ENCODE results near the gene STARD3NL. TPM values are rescaled to one million over a fixed set of nuclear protein-coding genes. Genes with fewer than 3 reads are reported as not detected.
"Not testable (repeated sequence)": the region's sequence is repeated elsewhere in the genome, so short reads cannot be mapped to it uniquely, and the experiment has no call there.

Gene STARD3NL
- total RNA-seq, 6 experiments from 2014 or later = 5.8 to 14.3 (median 9.6) TPM

DNA sequence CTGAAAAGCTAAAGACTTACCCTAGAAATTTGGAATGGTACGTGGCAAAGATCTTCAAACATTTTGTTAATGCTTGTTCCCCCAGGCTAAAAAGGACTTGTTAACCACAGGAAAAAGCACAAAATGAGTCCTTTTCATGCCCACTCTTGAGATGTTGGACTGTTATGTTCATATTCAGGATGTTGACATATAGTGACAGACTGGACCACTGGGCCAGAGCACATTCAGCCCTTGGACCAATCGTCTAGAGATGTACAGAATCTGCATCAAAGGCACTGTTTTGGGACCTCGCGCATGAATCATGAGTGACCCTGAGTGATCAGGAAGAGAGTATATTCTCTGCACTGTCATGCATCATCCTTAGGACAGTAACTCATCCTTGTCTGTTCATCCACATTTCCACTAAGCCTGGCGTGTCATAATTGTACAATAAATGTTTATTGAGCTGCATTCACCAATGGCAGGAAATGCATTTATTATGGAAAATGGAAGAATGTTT, 70.1 kb downstream of the STARD3NL start:
- no peaks in the 10 kb centered on the region for H3K36me3 ChIP-seq
- intact Hi-C loops (cut with DNase I) = no loop called here
- H3K4me1 ChIP-seq = no peaks in the 10 kb centered on the region
- TF ChIP-seq POLR2A (IDR thresholded peaks at IDR 0.05) = no peak
- TF ChIP-seq, protein P1, sequence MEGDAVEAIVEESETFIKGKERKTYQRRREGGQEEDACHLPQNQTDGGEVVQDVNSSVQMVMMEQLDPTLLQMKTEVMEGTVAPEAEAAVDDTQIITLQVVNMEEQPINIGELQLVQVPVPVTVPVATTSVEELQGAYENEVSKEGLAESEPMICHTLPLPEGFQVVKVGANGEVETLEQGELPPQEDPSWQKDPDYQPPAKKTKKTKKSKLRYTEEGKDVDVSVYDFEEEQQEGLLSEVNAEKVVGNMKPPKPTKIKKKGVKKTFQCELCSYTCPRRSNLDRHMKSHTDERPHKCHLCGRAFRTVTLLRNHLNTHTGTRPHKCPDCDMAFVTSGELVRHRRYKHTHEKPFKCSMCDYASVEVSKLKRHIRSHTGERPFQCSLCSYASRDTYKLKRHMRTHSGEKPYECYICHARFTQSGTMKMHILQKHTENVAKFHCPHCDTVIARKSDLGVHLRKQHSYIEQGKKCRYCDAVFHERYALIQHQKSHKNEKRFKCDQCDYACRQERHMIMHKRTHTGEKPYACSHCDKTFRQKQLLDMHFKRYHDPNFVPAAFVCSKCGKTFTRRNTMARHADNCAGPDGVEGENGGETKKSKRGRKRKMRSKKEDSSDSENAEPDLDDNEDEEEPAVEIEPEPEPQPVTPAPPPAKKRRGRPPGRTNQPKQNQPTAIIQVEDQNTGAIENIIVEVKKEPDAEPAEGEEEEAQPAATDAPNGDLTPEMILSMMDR (IDR thresholded peaks at IDR 0.05) = no peak
- H3K27me3 ChIP-seq = no peaks in the 10 kb centered on the region
- no peak overlapping the region for H3K4me3 ChIP-seq
- no peak for ATAC-seq
- H3K9me3 ChIP-seq = no peaks in the 10 kb centered on the region
- DNase-seq = no peak
- WGBS (ENCODE audit: insufficient coverage, low coverage, low lambda C conversion rate, missing lambda C conversion rate) = 54% methylated on average over 3 of the region's 5 CpGs
- H3K27ac ChIP-seq = no peak overlapping the region

DNA sequence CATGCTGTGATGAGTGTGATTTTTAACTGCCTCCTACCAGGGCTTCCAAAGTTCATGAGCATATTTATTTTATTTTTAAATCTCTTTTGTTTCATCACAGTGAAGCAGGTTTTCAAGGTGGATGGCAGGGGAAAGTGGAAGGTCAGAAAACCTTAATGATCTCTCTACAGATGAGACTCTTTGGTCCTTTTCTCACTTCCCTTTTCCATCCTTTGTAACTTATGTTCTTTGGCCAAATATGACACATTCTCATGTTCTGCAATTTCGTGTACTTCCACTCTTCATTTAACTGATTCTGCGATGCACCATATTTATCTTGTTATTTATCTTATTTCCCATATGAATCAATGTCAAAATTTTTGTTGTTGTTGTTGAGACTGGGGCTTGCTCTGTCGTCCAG, 71.8 kb downstream of the STARD3NL start:
- H3K4me1 ChIP-seq; ATAC-seq; H3K27me3 ChIP-seq; H3K9me3 ChIP-seq; H3K36me3 ChIP-seq; H3K4me3 ChIP-seq; intact Hi-C loops (cut with DNase I); H3K27ac ChIP-seq; DNase-seq: not testable (repeated sequence)
- WGBS (ENCODE audit: insufficient coverage, low coverage, low lambda C conversion rate, missing lambda C conversion rate) = 42% methylated on average over 2 of the region's 3 CpGs

GRCh38 chr7:38257350-38257677, 79.3 kb downstream of the STARD3NL start:
- DNase-seq (no peak), ATAC-seq (no peak)
- Histone ChIP-seq H3K36me3 (no peaks in the 10 kb centered on the region), H3K4me1 (no peaks in the 10 kb centered on the region), H3K4me3 (no peak overlapping the region), H3K27me3 (no peaks in the 10 kb centered on the region), H3K9me3 (no peaks in the 10 kb centered on the region), H3K27ac (no peak overlapping the region)
- TF ChIP-seq, protein P1 (IDR thresholded peaks at IDR 0.05) = no peak
- no peak for TF ChIP-seq POLR2A (IDR thresholded peaks at IDR 0.05)
- WGBS (ENCODE audit: insufficient coverage, low coverage, low lambda C conversion rate, missing lambda C conversion rate) = 38% methylated on average over 2 of the region's 2 CpGs
- intact Hi-C loops (cut with DNase I) = no loop called here

DNA sequence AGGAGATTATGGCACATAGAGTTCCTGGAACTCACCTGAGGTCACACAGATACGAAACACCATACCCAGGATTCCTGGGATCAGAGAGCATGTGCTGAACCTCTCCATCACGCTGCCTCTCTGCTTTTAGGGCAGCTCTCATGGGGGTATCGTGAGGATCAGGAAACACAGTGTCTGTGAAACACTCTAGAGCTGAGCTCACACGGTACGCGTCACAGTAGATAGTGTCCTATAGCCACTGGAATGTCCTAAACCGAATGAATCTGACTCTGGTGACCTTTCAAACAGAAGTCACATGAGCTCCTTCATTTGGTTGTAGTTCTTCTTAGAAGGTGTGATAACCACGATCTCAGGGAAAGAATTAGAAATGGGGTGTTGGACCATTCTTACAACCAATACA, 81.1 kb downstream of the STARD3NL start:
- H3K27ac ChIP-seq; DNase-seq; H3K4me3 ChIP-seq; H3K4me1 ChIP-seq; H3K36me3 ChIP-seq; ATAC-seq; H3K9me3 ChIP-seq; H3K27me3 ChIP-seq; intact Hi-C loops (cut with DNase I): not testable (repeated sequence)
- WGBS (ENCODE audit: insufficient coverage, low coverage, low lambda C conversion rate, missing lambda C conversion rate) = 58% methylated on average over 8 of the region's 8 CpGs

DNA sequence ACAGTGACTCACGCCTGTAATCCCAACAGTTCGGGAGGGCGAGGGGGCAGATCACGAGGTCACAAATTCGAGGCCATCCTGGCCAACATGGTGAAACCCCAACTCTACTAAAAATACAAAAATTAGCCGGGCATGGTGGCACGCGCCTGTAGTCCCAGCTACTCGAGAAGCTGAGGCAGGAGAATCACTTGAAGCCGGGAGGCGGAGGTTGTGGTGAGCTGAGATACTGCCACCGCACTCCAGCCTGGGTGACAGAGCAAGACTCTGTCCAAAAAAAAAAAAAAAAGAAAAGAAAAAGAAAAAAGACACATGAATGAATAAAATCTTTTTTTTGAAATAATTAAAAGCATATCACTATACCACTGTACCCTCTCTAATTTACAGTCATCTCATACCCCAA, 83.6 kb downstream of the STARD3NL start:
- H3K9me3 ChIP-seq; H3K27me3 ChIP-seq; H3K36me3 ChIP-seq; H3K4me1 ChIP-seq; ATAC-seq; H3K4me3 ChIP-seq; DNase-seq; intact Hi-C loops (cut with DNase I); H3K27ac ChIP-seq: not testable (repeated sequence)
- WGBS (ENCODE audit: insufficient coverage, low coverage, low lambda C conversion rate, missing lambda C conversion rate) = 73% methylated on average over 12 of the region's 12 CpGs

GRCh38 chr7:38262026-38262425, 84.0 kb downstream of the STARD3NL start:
- intact Hi-C loops (cut with DNase I); H3K27me3 ChIP-seq; ATAC-seq; H3K4me1 ChIP-seq; H3K9me3 ChIP-seq; H3K36me3 ChIP-seq; H3K27ac ChIP-seq; DNase-seq; H3K4me3 ChIP-seq: not testable (repeated sequence)
- 45% methylated on average over 2 of the region's 2 CpGs for WGBS (ENCODE audit: insufficient coverage, low coverage, low lambda C conversion rate, missing lambda C conversion rate)

DNA sequence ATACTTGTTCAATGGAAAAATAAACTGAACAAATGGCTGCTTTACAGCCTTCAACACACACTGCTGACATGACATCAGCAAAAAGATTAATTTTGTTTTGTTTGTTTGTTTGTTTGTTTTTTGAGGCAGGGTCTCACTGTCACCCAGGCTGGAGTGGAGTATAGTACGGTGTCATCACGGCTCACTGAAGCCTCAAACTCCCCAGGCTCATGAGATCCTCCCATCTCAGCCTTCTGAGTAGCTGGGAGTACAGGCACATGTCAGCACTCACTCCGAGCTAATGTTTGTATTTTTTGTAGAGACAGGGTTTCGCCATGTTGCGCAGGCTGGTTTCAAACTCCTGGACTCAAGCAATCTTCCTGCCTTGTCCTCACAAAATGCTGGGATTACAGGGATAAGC, 84.5 kb downstream of the STARD3NL start:
- TF ChIP-seq, protein P1 (IDR thresholded peaks at IDR 0.05) = no peak
- TF ChIP-seq POLR2A (IDR thresholded peaks at IDR 0.05) = no peak
- Histone ChIP-seq H3K4me3 (no peak overlapping the region), H3K9me3 (no peaks in the 10 kb centered on the region), H3K27me3 (no peaks in the 10 kb centered on the region), H3K27ac (no peak overlapping the region), H3K4me1 (no peaks in the 10 kb centered on the region), H3K36me3 (no peaks in the 10 kb centered on the region)
- intact Hi-C loops (cut with DNase I) = no loop called here
- ATAC-seq = no peak
- no peak for DNase-seq
- 46% methylated on average over 5 of the region's 5 CpGs for WGBS (ENCODE audit: insufficient coverage, low coverage, low lambda C conversion rate, missing lambda C conversion rate)

- H3K36me3 ChIP-seq; ATAC-seq; H3K4me1 ChIP-seq; H3K4me3 ChIP-seq; intact Hi-C loops (cut with DNase I); H3K27ac ChIP-seq; H3K27me3 ChIP-seq; DNase-seq; H3K9me3 ChIP-seq: not testable (repeated sequence)
- WGBS (ENCODE audit: insufficient coverage, low coverage, low lambda C conversion rate, missing lambda C conversion rate) = 44% methylated on average over 1 of the region's 1 CpG
These were observed 85.2 kb downstream of the STARD3NL start for GRCh38 chr7:38263274-38263673.

GRCh38 chr7:38264602-38265001, 86.6 kb downstream of the STARD3NL start:
- H3K4me1 ChIP-seq; DNase-seq; H3K27ac ChIP-seq; H3K4me3 ChIP-seq; H3K36me3 ChIP-seq; H3K27me3 ChIP-seq; intact Hi-C loops (cut with DNase I); H3K9me3 ChIP-seq; ATAC-seq: not testable (repeated sequence)
- WGBS (ENCODE audit: insufficient coverage, low coverage, low lambda C conversion rate, missing lambda C conversion rate) = 15% methylated on average over 1 of the region's 1 CpG
